Measurements from ENCODE around the gene PACRG. TPM values are rescaled to one million over a fixed set of nuclear protein-coding genes. Genes with fewer than 3 reads are reported as not detected.

Gene PACRG
- total RNA-seq, 1 experiment from 2014 or later: 0.26 TPM

DNA sequence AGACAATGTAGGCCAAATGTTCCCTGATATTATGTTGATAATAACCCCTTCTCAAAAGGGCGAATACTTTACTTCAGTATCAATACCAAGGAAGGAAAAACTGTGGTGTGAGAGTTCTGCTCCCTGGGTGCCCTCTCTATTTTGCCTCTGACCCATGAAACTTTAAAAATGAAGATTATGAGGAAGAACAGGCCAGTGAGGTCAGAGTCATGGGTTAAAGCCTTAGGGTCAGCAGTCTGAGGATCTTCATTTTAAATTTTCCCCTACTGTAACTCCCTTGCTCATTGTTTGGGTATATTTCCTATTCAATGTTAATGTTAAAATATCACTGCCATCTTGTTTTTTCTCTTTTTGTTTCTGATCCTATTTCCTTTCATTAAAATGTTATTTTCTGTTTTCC is 48.1 kb upstream of the PACRG start:
- Histone ChIP-seq H2AK5ac (ENCODE audit: insufficient read length, low read length) (no peak overlapping the region), H3T11ph (ENCODE audit: low read length) (no peak overlapping the region), H3K9ac (ENCODE audit: extremely low read depth, insufficient read length, low read length) (no peak overlapping the region), H3K14ac (ENCODE audit: insufficient read depth, low read length) (no peak overlapping the region), H3K4me2 (ENCODE audit: insufficient read depth, insufficient read length, low read length) (no peak overlapping the region), H2BK5ac (ENCODE audit: insufficient read length, low read length) (no peak overlapping the region), H4K91ac (ENCODE audit: insufficient read length, low read depth, low read length) (no peak overlapping the region), H3K79me1 (ENCODE audit: insufficient read depth, low read depth, low read length, poor library complexity, severe bottlenecking) (no peaks in the 10 kb centered on the region), H4K5ac (ENCODE audit: insufficient read length, low read depth, low read length) (no peak overlapping the region), H3K79me2 (ENCODE audit: insufficient read depth, low read length) (no peaks in the 10 kb centered on the region), H3K27me3 (ENCODE audit: insufficient read depth, low read length) (no peaks in the 10 kb centered on the region), H3K23ac (ENCODE audit: insufficient read length, low read depth, low read length) (no peak overlapping the region), H2BK15ac (ENCODE audit: low read depth, low read length) (no peak overlapping the region), H3K56ac (ENCODE audit: insufficient read length, low read depth, low read length) (no peak overlapping the region), H3K23me2 (ENCODE audit: insufficient read length, low read depth, low read length, poor library complexity, severe bottlenecking) (no peaks in the 10 kb centered on the region), H4K20me1 (ENCODE audit: control insufficient read depth, insufficient read depth, insufficient read length) (no peaks in the 10 kb centered on the region), H3K27ac (ENCODE audit: insufficient read length, low read depth, low read length) (no peak overlapping the region), H3K9me3 (ENCODE audit: control insufficient read depth, low read depth, low read length) (no peaks in the 10 kb centered on the region), H3K4me1 (ENCODE audit: insufficient read depth, low read length) (no peaks in the 10 kb centered on the region), H3K18ac (ENCODE audit: insufficient read length, low read depth, low read length) (no peak overlapping the region), H3K4ac (ENCODE audit: low read depth, low read length) (no peak overlapping the region), H2BK120ac (ENCODE audit: low read depth, low read length, poor library complexity, severe bottlenecking) (no peak overlapping the region), H4K8ac (replicated peaks; ENCODE audit: insufficient read length, low read depth, low read length) (no peak overlapping the region), H2BK12ac (ENCODE audit: insufficient read length, low read depth, low read length) (no peak overlapping the region), H2BK20ac (ENCODE audit: low read depth, low read length, poor library complexity, severe bottlenecking) (no peak overlapping the region), H2AFZ (ENCODE audit: low read length) (no peak overlapping the region)
- no peak overlapping the region for H3K4me3 Mint-ChIP-seq
- TF ChIP-seq, protein P1, sequence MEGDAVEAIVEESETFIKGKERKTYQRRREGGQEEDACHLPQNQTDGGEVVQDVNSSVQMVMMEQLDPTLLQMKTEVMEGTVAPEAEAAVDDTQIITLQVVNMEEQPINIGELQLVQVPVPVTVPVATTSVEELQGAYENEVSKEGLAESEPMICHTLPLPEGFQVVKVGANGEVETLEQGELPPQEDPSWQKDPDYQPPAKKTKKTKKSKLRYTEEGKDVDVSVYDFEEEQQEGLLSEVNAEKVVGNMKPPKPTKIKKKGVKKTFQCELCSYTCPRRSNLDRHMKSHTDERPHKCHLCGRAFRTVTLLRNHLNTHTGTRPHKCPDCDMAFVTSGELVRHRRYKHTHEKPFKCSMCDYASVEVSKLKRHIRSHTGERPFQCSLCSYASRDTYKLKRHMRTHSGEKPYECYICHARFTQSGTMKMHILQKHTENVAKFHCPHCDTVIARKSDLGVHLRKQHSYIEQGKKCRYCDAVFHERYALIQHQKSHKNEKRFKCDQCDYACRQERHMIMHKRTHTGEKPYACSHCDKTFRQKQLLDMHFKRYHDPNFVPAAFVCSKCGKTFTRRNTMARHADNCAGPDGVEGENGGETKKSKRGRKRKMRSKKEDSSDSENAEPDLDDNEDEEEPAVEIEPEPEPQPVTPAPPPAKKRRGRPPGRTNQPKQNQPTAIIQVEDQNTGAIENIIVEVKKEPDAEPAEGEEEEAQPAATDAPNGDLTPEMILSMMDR (conservative IDR thresholded peaks at IDR 0.05): no peak
- no peaks in the 10 kb centered on the region; a peak in 1 of 5 replicates for H3K9me3 Mint-ChIP-seq
- no peaks in the 10 kb centered on the region for H3K36me3 Mint-ChIP-seq (ENCODE audit: insufficient read depth in 1 of 3, low read depth in 3 of 3)
- WGBS (ENCODE audit: extremely low coverage, insufficient read length, low lambda C conversion rate): no CpG with 5 or more reads among the region's 1 CpG
- H3K27ac Mint-ChIP-seq: no peak overlapping the region
- no peaks in the 10 kb centered on the region for H3K4me1 Mint-ChIP-seq
- no peak for DNase-seq
- no peaks in the 10 kb centered on the region for H3K27me3 Mint-ChIP-seq (ENCODE audit: low read depth)
